ENCODE data around the gene UBAP2L.

GRCh38 chr1:154220970-154221277 is 169 bp downstream of the UBAP2L start:
- TF ChIP-seq CTCF (conservative IDR thresholded peaks at IDR 0.05 in 1 of 2, IDR thresholded peaks at IDR 0.05 in 1 of 2; ENCODE audit: low read depth in 1 of 2, low read length in 2 of 2) (no peak), EZH2 (IDR thresholded peaks at IDR 0.05; ENCODE audit: low read length, missing control alignments) (no peak)
